Measurements from ENCODE around the gene ZNF208.

Gene ZNF208

DNA sequence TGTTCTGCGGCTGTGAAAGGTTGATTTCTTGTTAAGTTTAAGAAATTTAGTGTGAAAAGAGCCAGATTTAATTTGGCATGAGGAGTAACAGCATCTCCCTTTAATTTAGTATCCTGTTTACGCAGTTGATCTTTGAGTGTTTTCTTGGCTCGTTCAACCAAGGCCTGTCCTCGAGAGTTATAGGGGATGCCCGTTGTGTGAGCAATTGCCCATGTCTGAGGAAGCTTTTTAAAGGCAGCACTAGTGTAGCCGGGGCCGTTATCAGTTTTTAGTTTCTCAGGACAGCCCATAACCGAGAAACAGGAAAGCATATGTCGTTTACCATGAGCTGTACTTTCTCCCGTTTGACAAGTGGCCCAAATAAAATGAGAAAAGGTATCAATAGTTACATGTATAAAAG is 127.2 kb downstream of the ZNF208 start:
- no peak for DNase-seq
